ENCODE measurements around the gene RPL39L. TPM values are rescaled to one million over a fixed set of nuclear protein-coding genes. Genes with fewer than 3 reads are reported as not detected.

The RPL39L gene
- total RNA-seq, 1 experiment from 2014 or later: 3.3 TPM

- H3K27ac Mint-ChIP-seq (ENCODE audit: low read depth, unreplicated experiment): no peak overlapping the region
- no peak for TF ChIP-seq CTCF (IDR thresholded peaks at IDR 0.05; ENCODE audit: unreplicated experiment)
- H3K36me3 Mint-ChIP-seq (ENCODE audit: insufficient read depth, unreplicated experiment): no peaks in the 10 kb centered on the region
- CTCF ChIA-PET: no interaction called here
- POLR2A ChIA-PET: no interaction called here
- H3K27me3 Mint-ChIP-seq (ENCODE audit: insufficient read depth, unreplicated experiment): no peaks in the 10 kb centered on the region
- H3K4me3 Mint-ChIP-seq (ENCODE audit: unreplicated experiment): no peak overlapping the region
- no TSS peak for BruUV-seq (replicated peaks)
- DNase-seq (ENCODE audit: unreplicated experiment): no peak
- intact Hi-C loops (cut with micrococcal nuclease): no loop called here
- H3K9me3 Mint-ChIP-seq (ENCODE audit: unreplicated experiment): no peaks in the 10 kb centered on the region
- peaks cover 8% of the 10 kb centered on the region for H3K4me1 Mint-ChIP-seq (ENCODE audit: insufficient read depth, unreplicated experiment)
These were observed 40.3 kb downstream of the RPL39L start for GRCh38 chr3:187098923-187099512.

GRCh38 chr3:187093320-187093719, 46.0 kb downstream of the RPL39L start:
- no peak for DNase-seq (ENCODE audit: unreplicated experiment)
- no peaks in the 10 kb centered on the region for H3K4me1 Mint-ChIP-seq (ENCODE audit: insufficient read depth, unreplicated experiment)
- H3K27me3 Mint-ChIP-seq (ENCODE audit: insufficient read depth, unreplicated experiment): no peaks in the 10 kb centered on the region
- no peak overlapping the region for H3K27ac Mint-ChIP-seq (ENCODE audit: low read depth, unreplicated experiment)
- CTCF ChIA-PET: interaction anchor here (0.6 to 1.8 kb wide), 4 partner anchors 20 to 515 kb away, joined by 3 to 8 read pairs (median 5); no protein-coding TSS in a partner anchor
- intact Hi-C loops (cut with micrococcal nuclease): no loop called here
- peaks cover 9% of the 10 kb centered on the region for H3K9me3 Mint-ChIP-seq (ENCODE audit: unreplicated experiment)
- H3K4me3 Mint-ChIP-seq (ENCODE audit: unreplicated experiment): no peak overlapping the region
- POLR2A ChIA-PET: interaction anchor here (1.3 kb wide), 1 partner anchor 24 kb away, joined by 3 read pairs; no protein-coding TSS in a partner anchor
- TF ChIP-seq CTCF (IDR thresholded peaks at IDR 0.05; ENCODE audit: unreplicated experiment): no peak
- no peaks in the 10 kb centered on the region for H3K36me3 Mint-ChIP-seq (ENCODE audit: insufficient read depth, unreplicated experiment)
- BruUV-seq (replicated peaks): no TSS peak

GRCh38 chr3:187088701-187089100, 50.6 kb downstream of the RPL39L start:
- Mint-ChIP-seq H3K9me3 (ENCODE audit: unreplicated experiment) (peaks cover 15% of the 10 kb centered on the region), H3K27me3 (ENCODE audit: insufficient read depth, unreplicated experiment) (no peaks in the 10 kb centered on the region), H3K4me3 (ENCODE audit: unreplicated experiment) (no peak overlapping the region), H3K27ac (ENCODE audit: low read depth, unreplicated experiment) (no peak overlapping the region), H3K4me1 (ENCODE audit: insufficient read depth, unreplicated experiment) (no peaks in the 10 kb centered on the region), H3K36me3 (ENCODE audit: insufficient read depth, unreplicated experiment) (no peaks in the 10 kb centered on the region)
- no peak for TF ChIP-seq CTCF (IDR thresholded peaks at IDR 0.05; ENCODE audit: unreplicated experiment)
- ChIA-PET POLR2A (no interaction called here), CTCF (no interaction called here)
- BruUV-seq (replicated peaks): no TSS peak
- DNase-seq (ENCODE audit: unreplicated experiment): no peak
- intact Hi-C loops (cut with micrococcal nuclease): no loop called here

GRCh38 chr3:187086831-187087230, 52.5 kb downstream of the RPL39L start:
- ChIA-PET CTCF (interaction anchor here (0.6 to 1.2 kb wide), 3 partner anchors 15 to 27 kb away, joined by 3 to 5 read pairs (median 3); no protein-coding TSS in a partner anchor), POLR2A (no interaction called here)
- no peak for TF ChIP-seq CTCF (IDR thresholded peaks at IDR 0.05; ENCODE audit: unreplicated experiment)
- Mint-ChIP-seq H3K9me3 (ENCODE audit: unreplicated experiment) (peaks cover 15% of the 10 kb centered on the region), H3K4me3 (ENCODE audit: unreplicated experiment) (no peak overlapping the region), H3K27ac (ENCODE audit: low read depth, unreplicated experiment) (no peak overlapping the region), H3K36me3 (ENCODE audit: insufficient read depth, unreplicated experiment) (no peaks in the 10 kb centered on the region), H3K4me1 (ENCODE audit: insufficient read depth, unreplicated experiment) (no peaks in the 10 kb centered on the region), H3K27me3 (ENCODE audit: insufficient read depth, unreplicated experiment) (no peaks in the 10 kb centered on the region)
- DNase-seq (ENCODE audit: unreplicated experiment): no peak
- intact Hi-C loops (cut with micrococcal nuclease): no loop called here
- BruUV-seq (replicated peaks): no TSS peak
